ENCODE measurements around the gene CLRN2.

DNA sequence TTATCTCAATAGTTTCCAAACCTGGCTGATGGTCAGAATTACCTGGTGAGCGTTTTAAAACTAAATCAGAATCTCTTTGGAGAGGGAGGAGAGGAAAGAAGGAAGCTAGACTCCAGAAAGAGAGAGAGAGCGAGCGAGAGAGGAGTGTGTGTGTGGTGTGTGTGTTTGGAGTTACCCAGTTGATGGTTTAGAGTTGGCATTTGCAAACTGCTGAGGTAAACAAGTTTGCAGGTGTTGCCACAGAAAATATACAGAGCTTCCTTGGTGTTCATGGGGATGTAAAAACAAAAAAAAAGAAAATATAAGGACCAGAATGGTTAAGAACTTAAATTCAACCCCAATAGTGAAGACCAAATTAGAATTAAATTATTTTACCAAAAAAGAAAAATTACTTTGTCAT is 35.6 kb downstream of the CLRN2 start:
- TF ChIP-seq, protein P1, sequence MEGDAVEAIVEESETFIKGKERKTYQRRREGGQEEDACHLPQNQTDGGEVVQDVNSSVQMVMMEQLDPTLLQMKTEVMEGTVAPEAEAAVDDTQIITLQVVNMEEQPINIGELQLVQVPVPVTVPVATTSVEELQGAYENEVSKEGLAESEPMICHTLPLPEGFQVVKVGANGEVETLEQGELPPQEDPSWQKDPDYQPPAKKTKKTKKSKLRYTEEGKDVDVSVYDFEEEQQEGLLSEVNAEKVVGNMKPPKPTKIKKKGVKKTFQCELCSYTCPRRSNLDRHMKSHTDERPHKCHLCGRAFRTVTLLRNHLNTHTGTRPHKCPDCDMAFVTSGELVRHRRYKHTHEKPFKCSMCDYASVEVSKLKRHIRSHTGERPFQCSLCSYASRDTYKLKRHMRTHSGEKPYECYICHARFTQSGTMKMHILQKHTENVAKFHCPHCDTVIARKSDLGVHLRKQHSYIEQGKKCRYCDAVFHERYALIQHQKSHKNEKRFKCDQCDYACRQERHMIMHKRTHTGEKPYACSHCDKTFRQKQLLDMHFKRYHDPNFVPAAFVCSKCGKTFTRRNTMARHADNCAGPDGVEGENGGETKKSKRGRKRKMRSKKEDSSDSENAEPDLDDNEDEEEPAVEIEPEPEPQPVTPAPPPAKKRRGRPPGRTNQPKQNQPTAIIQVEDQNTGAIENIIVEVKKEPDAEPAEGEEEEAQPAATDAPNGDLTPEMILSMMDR (IDR thresholded peaks at IDR 0.05): no peak
- TF ChIP-seq POLR2A (IDR thresholded peaks at IDR 0.05): no peak
